GM19240 (cell line): ENCODE measurements around the gene SLC30A1.
"Not testable (repeated sequence)": the region's sequence is repeated elsewhere in the genome, so short reads cannot be mapped to it uniquely, and the experiment has no call there.

ENCODE experiments used
- DNase-seq: peaks from one replicate; pipeline ENCODE4 v3.0.0; 2011; ENCODE audit warnings: low spot score; ENCODE audit not compliant: insufficient read length

The SLC30A1 gene

GRCh38 chr1:211549092-211549711, 29.8 kb downstream of the SLC30A1 start:
- DNase-seq = no peak

GRCh38 chr1:211548321-211549091, 30.5 kb downstream of the SLC30A1 start:
- no peak for DNase-seq

- DNase-seq = no peak
Measured at GRCh38 chr1:211547710-211548109, 31.3 kb downstream of the SLC30A1 start.

- DNase-seq = no peak
Measured at GRCh38 chr1:211546543-211546942, 32.4 kb downstream of the SLC30A1 start.

GRCh38 chr1:211543025-211543424, 35.9 kb downstream of the SLC30A1 start:
- DNase-seq = no peak

GRCh38 chr1:211541720-211542477, 37.1 kb downstream of the SLC30A1 start:
- no peak for DNase-seq

GRCh38 chr1:211541278-211541677, 37.7 kb downstream of the SLC30A1 start:
- DNase-seq = no peak

- DNase-seq = not testable (repeated sequence)
Measured at GRCh38 chr1:211540824-211541223, 38.1 kb downstream of the SLC30A1 start.

GRCh38 chr1:211538287-211538686, 40.7 kb downstream of the SLC30A1 start:
- no peak for DNase-seq

GRCh38 chr1:211537253-211537652, 41.7 kb downstream of the SLC30A1 start:
- DNase-seq = no peak

GRCh38 chr1:211536606-211537005, 42.4 kb downstream of the SLC30A1 start:
- no peak for DNase-seq

GRCh38 chr1:211535346-211535745, 43.6 kb downstream of the SLC30A1 start:
- no peak for DNase-seq

- no peak for DNase-seq
Measured at GRCh38 chr1:211534545-211535291, 44.2 kb downstream of the SLC30A1 start.

- no peak for DNase-seq
Measured at GRCh38 chr1:211532088-211532444, 46.9 kb downstream of the SLC30A1 start.

- no peak for DNase-seq
Measured at GRCh38 chr1:211531194-211532087, 47.5 kb downstream of the SLC30A1 start.

GRCh38 chr1:211530102-211530501, 48.9 kb downstream of the SLC30A1 start:
- DNase-seq = no peak

GRCh38 chr1:211529453-211529852, 49.5 kb downstream of the SLC30A1 start:
- DNase-seq = no peak

- DNase-seq = no peak
Measured at GRCh38 chr1:211529011-211529410, 50.0 kb downstream of the SLC30A1 start.

GRCh38 chr1:211527888-211528287, 51.1 kb downstream of the SLC30A1 start:
- no peak for DNase-seq

GRCh38 chr1:211527006-211527405, 52.0 kb downstream of the SLC30A1 start:
- no peak for DNase-seq

GRCh38 chr1:211526101-211526500, 52.9 kb downstream of the SLC30A1 start:
- DNase-seq = no peak
